ENCODE results near the gene SRRT.
"Not testable (repeated sequence)": the region's sequence is repeated elsewhere in the genome, so short reads cannot be mapped to it uniquely, and the experiment has no call there.

The SRRT gene

GRCh38 chr7:100929808-100930174 lies 54.9 kb downstream of the SRRT start:
- Histone ChIP-seq H3K9me3 (no peaks in the 10 kb centered on the region), H3K36me3 (no peaks in the 10 kb centered on the region), H3K4me3 (ENCODE audit: low read depth, low read length) (no peak overlapping the region), H3K27me3 (peaks cover 17% of the 10 kb centered on the region), H3K4me1 (no peaks in the 10 kb centered on the region)
- DNase-seq: no peak
- no peak for TF ChIP-seq CTCF (IDR thresholded peaks at IDR 0.05; ENCODE audit: low read depth, low read length)

GRCh38 chr7:100933734-100934133 lies 58.8 kb downstream of the SRRT start:
- no peaks in the 10 kb centered on the region for H3K9me3 ChIP-seq
- no peak overlapping the region for H3K4me3 ChIP-seq (ENCODE audit: low read depth, low read length)
- no peak for TF ChIP-seq CTCF (IDR thresholded peaks at IDR 0.05; ENCODE audit: low read depth, low read length)
- no peaks in the 10 kb centered on the region for H3K4me1 ChIP-seq
- no peak for DNase-seq
- no peaks in the 10 kb centered on the region for H3K36me3 ChIP-seq
- H3K27me3 ChIP-seq: peaks cover 26% of the 10 kb centered on the region

- H3K36me3 ChIP-seq; DNase-seq; H3K9me3 ChIP-seq; H3K4me3 ChIP-seq (ENCODE audit: low read depth, low read length); H3K4me1 ChIP-seq: not testable (repeated sequence)
- H3K27me3 ChIP-seq: peaks cover 22% of the 10 kb centered on the region
Observed at GRCh38 chr7:100935381-100935780, 60.5 kb downstream of the SRRT start.

GRCh38 chr7:100936167-100936566 lies 61.3 kb downstream of the SRRT start:
- H3K27me3 ChIP-seq: peaks cover 16% of the 10 kb centered on the region
- H3K9me3 ChIP-seq; H3K4me1 ChIP-seq; H3K36me3 ChIP-seq; H3K4me3 ChIP-seq (ENCODE audit: low read depth, low read length); DNase-seq: not testable (repeated sequence)

All from BE2C (cell line).